Neural crest cell (in vitro differentiated cells): ENCODE results near the gene ATXN7L1. TPM values are rescaled to one million over a fixed set of nuclear protein-coding genes. Genes with fewer than 3 reads are reported as not detected.

Experiments
- DNase-seq: peaks from one replicate; pipeline ENCODE4 v3.0.0; 2021; ENCODE audit warnings: low read depth, mixed read lengths, low spot score
- H3K27ac Mint-ChIP-seq: one replicate; pipeline ENCODE4 v1.8.0; 2021; ENCODE audit warnings: mild to moderate bottlenecking, mixed read lengths; ENCODE audit not compliant: unreplicated experiment
- H3K27me3 Mint-ChIP-seq: 2 replicates; pipeline ENCODE4 v1.8.0; 2021; ENCODE audit warnings: low read depth, mild to moderate bottlenecking, mixed read lengths
- H3K36me3 Mint-ChIP-seq: 2 replicates; pipeline ENCODE4 v1.8.0; 2021; ENCODE audit warnings: low read depth, mild to moderate bottlenecking, mixed read lengths
- H3K4me1 Mint-ChIP-seq: 2 replicates; pipeline ENCODE4 v1.8.0; 2021; ENCODE audit warnings: mixed read lengths
- H3K4me3 Mint-ChIP-seq: one replicate; pipeline ENCODE4 v1.8.0; 2021; ENCODE audit warnings: mild to moderate bottlenecking, mixed read lengths
- H3K9me3 Mint-ChIP-seq: 2 replicates; pipeline ENCODE4 v1.8.0; 2021; ENCODE audit warnings: mixed read lengths
- CTCF ChIP-seq: fragments of 200-600 bp; sonication (generic); conservative IDR thresholded peaks from 2 replicates; pipeline ENCODE4 v1.5.0; 2021; ENCODE audit warnings: antibody characterized with exemption, mild to moderate bottlenecking
- total RNA-seq: library from RNA; stranded (reverse); gene quantifications from 2 replicates; pipeline ENCODE4 v1.2.1, GENCODE V29; 2021

ATXN7L1 gene
- total RNA-seq, 1 donor from 2014 or later, result 14.4 TPM

- Mint-ChIP-seq H3K27me3 (no peaks in the 10 kb centered on the region), H3K4me3 (no peak overlapping the region), H3K4me1 (peaks cover 20% of the 10 kb centered on the region), H3K27ac (no peak overlapping the region), H3K36me3 (no peaks in the 10 kb centered on the region), H3K9me3 (no peaks in the 10 kb centered on the region)
- DNase-seq, result no peak
- no peak for TF ChIP-seq CTCF
These were observed 19.1 kb downstream of the ATXN7L1 start for GRCh38 chr7:105857009-105857952.

GRCh38 chr7:105854498-105854897, 21.9 kb downstream of the ATXN7L1 start:
- Mint-ChIP-seq H3K36me3 (no peaks in the 10 kb centered on the region), H3K4me1 (peaks cover 37% of the 10 kb centered on the region), H3K27ac (no peak overlapping the region), H3K27me3 (no peaks in the 10 kb centered on the region), H3K9me3 (no peaks in the 10 kb centered on the region), H3K4me3 (no peak overlapping the region)
- no peak for DNase-seq
- TF ChIP-seq CTCF, result no peak

GRCh38 chr7:105853931-105854419, 22.4 kb downstream of the ATXN7L1 start:
- no peaks in the 10 kb centered on the region for H3K27me3 Mint-ChIP-seq
- no peak for TF ChIP-seq CTCF
- peak overlapping the region; percentile 24 for H3K27ac Mint-ChIP-seq
- H3K36me3 Mint-ChIP-seq, result no peaks in the 10 kb centered on the region
- peaks cover 42% of the 10 kb centered on the region for H3K4me1 Mint-ChIP-seq
- peak; percentile 21 for DNase-seq
- no peak overlapping the region for H3K4me3 Mint-ChIP-seq
- no peaks in the 10 kb centered on the region for H3K9me3 Mint-ChIP-seq

- no peak overlapping the region for H3K4me3 Mint-ChIP-seq
- H3K27ac Mint-ChIP-seq, result no peak overlapping the region
These were observed 25.3 kb downstream of the ATXN7L1 start for GRCh38 chr7:105851064-105851463.

More at GRCh38 chr7:105851064-105851463, 25.3 kb downstream of the ATXN7L1 start:
- H3K27me3 Mint-ChIP-seq, result no peaks in the 10 kb centered on the region
- H3K9me3 Mint-ChIP-seq, result peaks cover 4% of the 10 kb centered on the region
- DNase-seq, result no peak
- H3K36me3 Mint-ChIP-seq, result peaks cover 6% of the 10 kb centered on the region
- peaks cover 39% of the 10 kb centered on the region for H3K4me1 Mint-ChIP-seq
- no peak for TF ChIP-seq CTCF
